Gastroesophageal sphincter (tissue), 4 donors: ENCODE data around the gene GIMAP8. TPM values are rescaled to one million over a fixed set of nuclear protein-coding genes. Genes with fewer than 3 reads are reported as not detected.

Experiments used
- ATAC-seq: fragments of 150-250 bp; one replicate; pipeline ENCODE4 v1.9.1; 2016; ENCODE audit warnings: mild to moderate bottlenecking, moderate library complexity
- H3K27ac ChIP-seq, 4 donors: fragments of 200-600 bp; sonication (generic) in 3 of 4; 1 replicate in 3 of 4; 2 replicates in 1 of 4; pipeline ENCODE4 v1.5.1; 2016 to 2019
- H3K27me3 ChIP-seq: fragments of 200-600 bp; sonication (generic); one replicate; pipeline ENCODE4 v1.5.1; 2019
- H3K36me3 ChIP-seq, 2 donors: fragments of 200-600 bp; sonication (generic); one replicate each; pipeline ENCODE4 v1.5.1; 2019; ENCODE audit warnings: control low read depth in 1 of 2
- H3K4me1 ChIP-seq, 3 donors: fragments of 200-600 bp; sonication (generic); 1 replicate in 2 of 3; 2 replicates in 1 of 3; pipeline ENCODE4 v1.5.1; 2016 to 2019; ENCODE audit warnings: control low read depth in 2 of 3
- H3K4me3 ChIP-seq, 2 donors: fragments of 200-600 bp; sonication (generic); one replicate each; pipeline ENCODE4 v1.5.1; 2019; ENCODE audit warnings: mild to moderate bottlenecking in 1 of 2, moderate library complexity in 1 of 2
- H3K9me3 ChIP-seq, 3 donors: fragments of 200-600 bp; sonication (generic); one replicate each; pipeline ENCODE4 v1.5.1; 2017 to 2019; ENCODE audit warnings: control low read depth in 2 of 3
- EP300 ChIP-seq: sonication (generic); formaldehyde crosslinking; IDR thresholded peaks from one replicate; pipeline ENCODE4 v1.6.1; 2017; ENCODE audit warnings: antibody characterized with exemption, mild to moderate bottlenecking
- POLR2A ChIP-seq, 2 donors: fragments of 450-650 bp; IDR thresholded peaks; one replicate each; pipeline ENCODE4 v1.6.1; 2017; ENCODE audit warnings: antibody characterized with exemption in 2 of 2, mild to moderate bottlenecking in 2 of 2, moderate library complexity in 1 of 2
- POLR2AphosphoS5 ChIP-seq: sonication (generic); formaldehyde crosslinking; IDR thresholded peaks from one replicate; pipeline ENCODE4 v1.6.1; 2017; ENCODE audit warnings: antibody characterized with exemption
- WGBS, 2 donors: methylation state at CpG; one replicate each; pipeline ENCODE4 v1.1.5; 2018; ENCODE audit warnings: low coverage in 1 of 2; 5-methylcytosine and 5-hydroxymethylcytosine counted together
- total RNA-seq, 4 donors: library from RNA; depleted of rRNA; stranded (reverse); fragments of >200 nt; gene quantifications; one replicate each; pipeline ENCODE4 v1.1.0, GENCODE V29; 2016
- TF ChIP-seq, protein P1 (sequence below), 4 experiments: fragments of 200-600 bp in 2 of 4; fragments of 450-650 bp in 2 of 4; sonication (generic) in 1 of 4; IDR thresholded peaks; one replicate each; pipeline ENCODE4 v1.5.1; 2017 to 2019; ENCODE audit warnings: antibody characterized with exemption in 4 of 4, mild to moderate bottlenecking in 2 of 4, moderate library complexity in 2 of 4

The GIMAP8 gene
- total RNA-seq, 4 donors from 2014 or later, result 6.1 to 19.1 (median 12.5) TPM

DNA sequence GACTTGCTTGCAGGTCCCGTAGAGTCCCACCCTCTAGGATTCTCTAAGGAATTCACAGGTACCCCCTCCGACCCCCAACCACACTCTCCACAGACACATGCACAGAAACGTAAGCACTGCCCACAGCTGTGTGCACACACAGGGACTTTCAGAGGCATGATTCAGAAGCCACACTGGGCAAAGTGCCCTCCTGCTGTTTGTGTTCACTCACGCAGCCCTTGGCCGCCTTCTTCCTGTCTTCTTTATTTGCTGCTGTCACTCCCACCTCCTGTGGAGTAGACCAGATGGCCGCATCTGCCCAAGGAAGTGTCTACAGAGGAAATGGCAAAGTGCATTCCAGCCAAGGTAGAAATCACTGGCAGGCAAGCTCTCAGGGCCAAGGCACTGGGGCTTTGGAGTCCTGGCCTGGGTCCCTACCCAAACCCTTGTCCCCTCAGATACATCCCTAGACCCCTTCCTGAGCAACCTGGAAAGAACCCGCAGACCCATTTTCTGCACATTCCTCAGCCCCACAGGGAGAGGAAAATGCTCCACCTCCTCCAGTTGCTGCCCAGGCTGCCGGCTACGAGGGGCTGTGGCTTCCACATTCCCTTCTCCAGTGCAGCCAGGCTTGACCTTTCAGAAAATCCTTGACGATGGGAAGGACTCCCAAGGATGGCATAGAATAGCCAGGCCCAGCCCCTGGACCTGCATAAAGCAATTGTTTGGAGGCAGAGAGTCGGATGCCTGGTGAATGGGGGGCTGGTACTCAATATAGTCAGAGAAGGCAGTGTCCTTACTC, 21.6 kb upstream of the GIMAP8 start:
- Histone ChIP-seq H3K4me1 (peaks cover 0 to 7% (median 0%) of the 10 kb centered on the region in 3 donors), H3K27me3 (peaks cover 10% of the 10 kb centered on the region), H3K9me3 (no peaks in the 10 kb centered on the region), H3K36me3 (no peaks in the 10 kb centered on the region), H3K27ac (no peak overlapping the region), H3K4me3 (no peak overlapping the region)
- TF ChIP-seq EP300 (no peak), POLR2AphosphoS5 (no peak), POLR2A (IDR thresholded peaks at IDR 0.05) (no peak)
- TF ChIP-seq, protein P1, sequence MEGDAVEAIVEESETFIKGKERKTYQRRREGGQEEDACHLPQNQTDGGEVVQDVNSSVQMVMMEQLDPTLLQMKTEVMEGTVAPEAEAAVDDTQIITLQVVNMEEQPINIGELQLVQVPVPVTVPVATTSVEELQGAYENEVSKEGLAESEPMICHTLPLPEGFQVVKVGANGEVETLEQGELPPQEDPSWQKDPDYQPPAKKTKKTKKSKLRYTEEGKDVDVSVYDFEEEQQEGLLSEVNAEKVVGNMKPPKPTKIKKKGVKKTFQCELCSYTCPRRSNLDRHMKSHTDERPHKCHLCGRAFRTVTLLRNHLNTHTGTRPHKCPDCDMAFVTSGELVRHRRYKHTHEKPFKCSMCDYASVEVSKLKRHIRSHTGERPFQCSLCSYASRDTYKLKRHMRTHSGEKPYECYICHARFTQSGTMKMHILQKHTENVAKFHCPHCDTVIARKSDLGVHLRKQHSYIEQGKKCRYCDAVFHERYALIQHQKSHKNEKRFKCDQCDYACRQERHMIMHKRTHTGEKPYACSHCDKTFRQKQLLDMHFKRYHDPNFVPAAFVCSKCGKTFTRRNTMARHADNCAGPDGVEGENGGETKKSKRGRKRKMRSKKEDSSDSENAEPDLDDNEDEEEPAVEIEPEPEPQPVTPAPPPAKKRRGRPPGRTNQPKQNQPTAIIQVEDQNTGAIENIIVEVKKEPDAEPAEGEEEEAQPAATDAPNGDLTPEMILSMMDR (IDR thresholded peaks at IDR 0.05), result no peak
- ATAC-seq, result no peak
- 30 to 60% methylated on average over 3 to 5 of the region's 11 CpGs for whole genome bisulfite sequencing, 2 donors

- no peak for ATAC-seq
- no peaks in the 10 kb centered on the region for H3K36me3 ChIP-seq
- H3K4me1 ChIP-seq, result peaks cover 0 to 7% (median 0%) of the 10 kb centered on the region in 3 donors
- no peaks in the 10 kb centered on the region for H3K9me3 ChIP-seq
- WGBS, 2 donors, result 85 to 91% methylated on average over 4 to 6 of the region's 8 CpGs
- no peak overlapping the region for H3K27ac ChIP-seq
- peaks cover 10% of the 10 kb centered on the region for H3K27me3 ChIP-seq
- TF ChIP-seq, protein P1 (IDR thresholded peaks at IDR 0.05), result no peak
- no peak overlapping the region for H3K4me3 ChIP-seq
Observed at GRCh38 chr7:150429699-150430098, 20.7 kb upstream of the GIMAP8 start.

DNA sequence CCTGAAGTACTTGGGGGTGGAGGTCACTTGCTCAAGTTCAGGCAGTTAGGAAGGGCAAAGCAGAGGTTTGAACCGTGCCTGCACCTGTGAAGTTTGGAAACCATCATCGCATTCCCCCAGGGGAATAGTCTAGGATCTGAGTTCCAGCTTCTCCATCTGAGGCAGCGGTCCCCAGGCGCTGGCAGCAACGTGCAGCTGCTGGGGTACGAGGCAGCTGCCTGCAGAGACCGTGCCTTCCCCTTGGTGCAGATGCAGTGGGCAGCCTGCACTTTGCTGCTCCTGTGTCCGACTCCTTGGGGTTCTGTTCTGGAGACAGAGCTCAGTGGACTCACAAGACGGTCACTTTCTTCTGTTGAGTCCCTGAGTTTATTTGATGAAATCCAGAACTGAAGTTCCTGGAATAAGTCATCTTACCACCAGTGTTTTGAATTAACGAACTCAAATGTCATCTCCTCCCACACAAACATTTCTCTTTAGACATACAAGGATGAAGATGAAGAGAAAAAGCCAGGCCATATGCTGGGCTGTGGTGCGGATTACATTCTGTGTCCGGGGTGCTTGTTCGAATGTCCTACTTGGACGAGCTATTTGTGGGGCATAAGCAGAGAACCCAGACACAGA, 19.9 kb upstream of the GIMAP8 start:
- no peaks in the 10 kb centered on the region for H3K36me3 ChIP-seq
- H3K27me3 ChIP-seq, result peaks cover 10% of the 10 kb centered on the region
- TF ChIP-seq EP300 (no peak), POLR2AphosphoS5 (no peak), POLR2A (IDR thresholded peaks at IDR 0.05) (no peak)
- TF ChIP-seq, protein P1 (IDR thresholded peaks at IDR 0.05), result no peak
- H3K9me3 ChIP-seq, result no peaks in the 10 kb centered on the region
- ATAC-seq, result no peak
- H3K27ac ChIP-seq, result no peak overlapping the region
- 47 to 78% methylated on average over 6 to 10 of the region's 14 CpGs for WGBS, 2 donors
- H3K4me1 ChIP-seq, result peaks cover 0 to 7% (median 0%) of the 10 kb centered on the region in 3 donors
- H3K4me3 ChIP-seq, result no peak overlapping the region

GRCh38 chr7:150431839-150432658, 18.4 kb upstream of the GIMAP8 start:
- Histone ChIP-seq H3K27me3 (peaks cover 10% of the 10 kb centered on the region), H3K27ac (no peak overlapping the region), H3K36me3 (no peaks in the 10 kb centered on the region), H3K4me1 (peaks cover 0 to 7% (median 0%) of the 10 kb centered on the region in 3 donors), H3K9me3 (no peaks in the 10 kb centered on the region), H3K4me3 (no peak overlapping the region)
- TF ChIP-seq EP300 (no peak), POLR2A (IDR thresholded peaks at IDR 0.05) (no peak), POLR2AphosphoS5 (no peak)
- TF ChIP-seq, protein P1 (IDR thresholded peaks at IDR 0.05), result no peak
- ATAC-seq, result no peak
- 90 to 100% methylated on average over 2 to 7 of the region's 7 CpGs for WGBS, 2 donors
